Measurements from ENCODE around the gene CDPF1. TPM values are rescaled to one million over a fixed set of nuclear protein-coding genes. Genes with fewer than 3 reads are reported as not detected.

CDPF1 gene
- total RNA-seq, 1 experiment from 2014 or later, result 16.3 TPM

GRCh38 chr22:46226577-46226976, 23.5 kb downstream of the CDPF1 start:
- BruUV-seq (replicated peaks), result no TSS peak
- no peak overlapping the region for H3K27ac ChIP-seq (ENCODE audit: low read depth, low read length)
- no peak overlapping the region for H3K4me3 ChIP-seq (replicated peaks in 1 of 2; ENCODE audit: low read depth in 1 of 2, low read length in 2 of 2)
- intact Hi-C loops (cut with micrococcal nuclease), result no loop called here
- H3K79me2 ChIP-seq (ENCODE audit: insufficient read depth, low read length), result no peaks in the 10 kb centered on the region
- no peaks in the 10 kb centered on the region for H3K9me3 ChIP-seq (ENCODE audit: control insufficient read depth in 1 of 2, insufficient read depth in 1 of 2, low read depth in 1 of 2, low read length in 2 of 2)
- H4K20me1 ChIP-seq (ENCODE audit: insufficient read depth), result no peaks in the 10 kb centered on the region
- no peak overlapping the region for H3K4me2 ChIP-seq (ENCODE audit: low read length)
- no peaks in the 10 kb centered on the region for H3K4me1 ChIP-seq (ENCODE audit: control insufficient read depth in 1 of 2, insufficient read depth in 2 of 2, low read length in 2 of 2)
- H3K36me3 ChIP-seq (ENCODE audit: control insufficient read depth in 1 of 2, insufficient read depth in 2 of 2, low read length in 2 of 2), result no peaks in the 10 kb centered on the region
- ChIA-PET POLR2A (no interaction called here), CTCF (no interaction called here), RAD21 (ENCODE audit: low non-redundant PET in 1 of 2, low total read pairs in 2 of 2, uncharacterized antibody in 2 of 2, unreplicated experiment in 2 of 2) (no interaction called here)
- TF ChIP-seq ELF1 (IDR thresholded peaks at IDR 0.05; ENCODE audit: borderline replicate concordance, low read depth) (no peak), FOSL1 (IDR thresholded peaks at IDR 0.05; ENCODE audit: low read depth) (no peak), EZH2phosphoT487 (IDR thresholded peaks at IDR 0.05; ENCODE audit: borderline replicate concordance) (no peak), YY1 (IDR thresholded peaks at IDR 0.05; ENCODE audit: extremely low read depth, insufficient replicate concordance, low read depth, low read length) (no peak), MAX (IDR thresholded peaks at IDR 0.05) (no peak), ZFX (IDR thresholded peaks at IDR 0.05) (no peak), ZBTB33 (IDR thresholded peaks at IDR 0.05; ENCODE audit: extremely low read depth, insufficient replicate concordance, low read length) (no peak), SP1 (IDR thresholded peaks at IDR 0.05; ENCODE audit: low read depth) (no peak), POLR2AphosphoS5 (IDR thresholded peaks at IDR 0.05; ENCODE audit: low read depth, low read length) (no peak), ZNF274 (IDR thresholded peaks at IDR 0.05; ENCODE audit: low read depth, low read length) (no peak), REST (IDR thresholded peaks at IDR 0.05; ENCODE audit: low read depth) (no peak), EGR1 (IDR thresholded peaks at IDR 0.05; ENCODE audit: low read depth) (no peak), POLR2A (IDR thresholded peaks at IDR 0.05; ENCODE audit: borderline replicate concordance, extremely low read depth, insufficient read depth, insufficient read length) (no peak), JUND (IDR thresholded peaks at IDR 0.05) (no peak), EZH2 (IDR thresholded peaks at IDR 0.05) (no peak)
- no peak for DNase-seq (ENCODE audit: low read depth, low spot score)
- no peaks in the 10 kb centered on the region for H3K9me2 ChIP-seq (ENCODE audit: insufficient read depth)
- ATAC-seq, result no peak
- no peaks in the 10 kb centered on the region for H3K27me3 ChIP-seq (ENCODE audit: insufficient read depth, low read length)
- H3K9ac ChIP-seq (ENCODE audit: low read length), result no peak overlapping the region
- H2AFZ ChIP-seq (ENCODE audit: low read depth, low read length, poor library complexity, severe bottlenecking), result no peak overlapping the region

All from HCT116 (cell line).